ENCODE results near the gene RNF44. TPM values are rescaled to one million over a fixed set of nuclear protein-coding genes. Genes with fewer than 3 reads are reported as not detected.

The RNF44 gene
- total RNA-seq, 3 donors from 2014 or later, result 70.2 to 98.4 (median 77.6) TPM

DNA sequence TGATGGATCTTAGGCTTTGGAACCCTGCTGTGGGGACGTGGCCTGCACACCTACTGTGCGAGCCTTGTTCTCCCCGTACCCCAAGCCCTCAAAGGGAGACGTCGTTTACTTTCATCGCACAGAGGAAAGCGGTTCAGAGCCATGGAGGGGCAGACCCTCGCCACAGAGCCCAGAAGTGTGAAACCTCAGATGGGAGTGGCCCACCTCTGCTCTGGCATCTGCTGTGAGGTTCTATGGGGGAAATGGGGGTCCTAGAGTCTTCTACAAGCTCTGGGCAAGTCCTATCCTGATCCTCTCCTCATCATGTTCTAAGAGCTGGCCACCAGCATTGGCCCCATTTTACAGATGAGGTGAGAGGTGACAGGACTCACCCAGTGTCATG, 3.7 kb upstream of the RNF44 start:
- H3K36me3 ChIP-seq (ENCODE audit: low read depth), result no peaks in the 10 kb centered on the region
- peaks cover 22% of the 10 kb centered on the region for H3K4me1 ChIP-seq (ENCODE audit: low read depth)
- ATAC-seq (no peak), DNase-seq (peak in 2 of 3 donors; percentile 17 to 55)
- H3K9me3 ChIP-seq, result no peaks in the 10 kb centered on the region
- no peak overlapping the region for H3K4me3 ChIP-seq
- intact Hi-C loops (cut with DNase I, micrococcal nuclease), result loop anchor here in 1 of 2 donors (10.0 kb wide), 1 partner anchor 126 kb away; the partner anchor contains the start of gene CLTB
- TF ChIP-seq, protein P1, sequence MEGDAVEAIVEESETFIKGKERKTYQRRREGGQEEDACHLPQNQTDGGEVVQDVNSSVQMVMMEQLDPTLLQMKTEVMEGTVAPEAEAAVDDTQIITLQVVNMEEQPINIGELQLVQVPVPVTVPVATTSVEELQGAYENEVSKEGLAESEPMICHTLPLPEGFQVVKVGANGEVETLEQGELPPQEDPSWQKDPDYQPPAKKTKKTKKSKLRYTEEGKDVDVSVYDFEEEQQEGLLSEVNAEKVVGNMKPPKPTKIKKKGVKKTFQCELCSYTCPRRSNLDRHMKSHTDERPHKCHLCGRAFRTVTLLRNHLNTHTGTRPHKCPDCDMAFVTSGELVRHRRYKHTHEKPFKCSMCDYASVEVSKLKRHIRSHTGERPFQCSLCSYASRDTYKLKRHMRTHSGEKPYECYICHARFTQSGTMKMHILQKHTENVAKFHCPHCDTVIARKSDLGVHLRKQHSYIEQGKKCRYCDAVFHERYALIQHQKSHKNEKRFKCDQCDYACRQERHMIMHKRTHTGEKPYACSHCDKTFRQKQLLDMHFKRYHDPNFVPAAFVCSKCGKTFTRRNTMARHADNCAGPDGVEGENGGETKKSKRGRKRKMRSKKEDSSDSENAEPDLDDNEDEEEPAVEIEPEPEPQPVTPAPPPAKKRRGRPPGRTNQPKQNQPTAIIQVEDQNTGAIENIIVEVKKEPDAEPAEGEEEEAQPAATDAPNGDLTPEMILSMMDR (IDR thresholded peaks at IDR 0.05), result no peak

DNA sequence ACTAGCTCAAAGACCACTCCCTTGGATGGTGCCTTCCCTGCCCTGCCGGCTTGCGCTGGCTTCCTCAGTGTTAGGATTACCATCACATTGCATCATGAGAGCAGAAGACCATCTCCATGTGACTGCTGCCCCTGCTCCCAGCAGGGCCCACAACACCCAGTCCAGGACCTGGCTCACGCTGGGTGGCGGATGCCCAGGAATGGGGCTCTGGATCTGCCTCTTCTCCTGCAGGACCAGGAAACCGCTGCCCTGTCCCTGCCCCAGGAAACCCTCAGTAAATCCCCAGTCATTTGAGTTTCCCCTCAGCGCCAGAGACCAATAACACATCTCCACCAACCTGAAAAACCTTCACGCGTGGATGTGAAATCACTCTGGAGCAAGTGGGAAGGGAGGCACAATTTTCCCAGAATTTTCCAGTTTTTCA, 3.3 kb upstream of the RNF44 start:
- no peaks in the 10 kb centered on the region for H3K9me3 ChIP-seq
- TF ChIP-seq, protein P1 (IDR thresholded peaks at IDR 0.05), result no peak
- no peak for ATAC-seq

DNA sequence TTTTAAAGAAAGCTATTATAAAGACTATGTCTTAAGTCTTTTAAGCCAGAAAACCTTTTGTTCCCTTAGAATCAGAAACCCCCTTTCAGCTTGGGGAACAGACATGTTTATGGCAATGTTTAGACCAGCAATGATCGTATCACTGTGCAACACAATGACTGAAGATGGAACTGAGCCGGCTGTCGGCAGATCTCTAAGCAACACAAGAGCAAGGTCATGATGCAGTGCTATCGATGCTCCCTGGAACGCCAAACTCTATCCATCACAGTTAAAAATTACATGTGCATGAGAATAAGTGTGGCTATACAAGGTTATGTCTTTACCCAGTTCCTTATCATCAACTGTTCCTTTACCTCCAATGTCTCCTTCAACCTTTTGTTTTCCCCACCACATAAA, 1.8 kb upstream of the RNF44 start:
- TF ChIP-seq, protein P1 (IDR thresholded peaks at IDR 0.05), result no peak
- intact Hi-C loops (cut with DNase I, micrococcal nuclease), result no loop called here
- Histone ChIP-seq H3K4me3 (no peak overlapping the region), H3K9me3 (no peaks in the 10 kb centered on the region), H3K4me1 (ENCODE audit: low read depth) (peaks cover 28% of the 10 kb centered on the region), H3K36me3 (ENCODE audit: low read depth) (no peaks in the 10 kb centered on the region)
- DNase-seq, result no peak
- ATAC-seq, result no peak

More for the DNA sequence above, 3.3 kb upstream of the RNF44 start:
- intact Hi-C loops (cut with DNase I, micrococcal nuclease), result loop anchor here in 1 of 2 donors (10.0 kb wide), 1 partner anchor 126 kb away; the partner anchor contains the start of gene CLTB
- Histone ChIP-seq H3K4me1 (ENCODE audit: low read depth) (peaks cover 19% of the 10 kb centered on the region), H3K36me3 (ENCODE audit: low read depth) (no peaks in the 10 kb centered on the region), H3K4me3 (no peak overlapping the region)
- no peak for DNase-seq

DNA sequence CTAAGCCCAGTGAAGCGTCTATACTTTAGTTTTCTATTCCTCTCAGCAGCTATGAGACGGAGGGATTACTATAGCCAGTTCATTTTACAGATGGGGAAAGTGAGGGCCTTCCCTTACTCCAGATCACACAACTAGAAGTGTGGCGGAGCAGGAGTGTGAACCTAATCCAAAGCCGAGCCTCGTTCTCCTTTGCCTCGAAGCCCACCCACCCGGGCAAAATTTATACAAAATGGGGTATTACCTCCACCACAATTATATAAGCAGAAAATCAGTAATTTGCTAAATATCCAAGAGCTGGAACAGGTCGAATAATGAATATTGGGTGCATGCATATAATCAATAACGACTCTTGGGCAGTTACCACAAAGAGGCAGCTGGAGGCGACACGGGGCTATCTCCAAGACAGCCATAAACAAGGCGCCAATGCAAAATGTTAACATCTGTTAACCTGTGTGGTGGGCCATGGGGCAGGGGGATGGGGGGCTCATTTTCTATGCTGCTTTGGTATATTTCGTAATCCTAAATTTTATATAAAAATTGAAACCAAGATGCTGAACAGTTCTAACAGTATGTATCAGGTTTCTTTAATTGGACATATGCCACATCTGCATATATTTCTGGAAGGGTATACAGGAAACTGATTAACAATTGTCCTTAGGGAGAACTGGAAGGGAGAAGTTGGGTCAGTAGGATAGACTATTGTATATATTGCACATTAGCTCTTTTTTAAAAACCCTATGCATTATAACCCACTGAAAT, 1.2 kb upstream of the RNF44 start:
- ATAC-seq, result no peak
- Histone ChIP-seq H3K9me3 (no peaks in the 10 kb centered on the region), H3K4me3 (no peak overlapping the region), H3K4me1 (ENCODE audit: low read depth) (peaks cover 34% of the 10 kb centered on the region), H3K36me3 (ENCODE audit: low read depth) (no peaks in the 10 kb centered on the region)
- DNase-seq, result peak in 1 of 3 donors; percentile 23
- TF ChIP-seq, protein P1 (IDR thresholded peaks at IDR 0.05), result no peak
- intact Hi-C loops (cut with DNase I, micrococcal nuclease), result no loop called here

DNA sequence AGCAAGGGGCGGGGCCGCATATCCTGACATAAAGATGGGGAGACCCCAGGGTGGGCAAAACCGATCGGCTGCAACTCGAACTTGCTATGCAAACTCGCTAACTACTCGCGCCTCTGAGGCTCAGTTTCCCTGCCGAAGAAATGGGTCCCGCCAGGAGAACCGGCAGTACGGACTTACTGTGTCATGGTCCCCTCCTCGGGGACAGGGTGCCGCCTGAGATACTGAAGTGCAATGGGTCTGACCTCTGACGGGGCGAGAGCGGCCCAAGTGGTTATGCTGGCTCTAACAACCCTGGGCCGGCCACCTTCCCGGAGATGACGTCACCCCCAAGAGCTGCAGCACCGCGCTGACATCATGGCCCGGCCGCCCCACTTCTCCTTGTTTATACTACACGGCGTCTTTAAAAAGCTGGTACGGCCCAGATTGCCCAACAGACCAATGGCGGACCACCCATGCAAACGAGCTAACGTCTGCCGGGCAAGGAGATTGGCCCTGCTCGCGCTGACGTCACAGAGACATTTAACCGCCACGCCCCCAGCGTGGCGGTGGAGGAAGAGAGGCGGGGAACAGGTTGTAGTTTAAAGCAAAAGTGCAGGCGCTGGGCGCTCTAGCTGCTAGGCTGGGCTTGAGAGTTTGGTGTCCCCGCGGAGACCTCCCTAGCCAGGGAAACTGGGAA, 490 bp upstream of the RNF44 start:
- Histone ChIP-seq H3K4me3 (peak overlapping the region; percentile 77), H3K36me3 (ENCODE audit: low read depth) (no peaks in the 10 kb centered on the region), H3K4me1 (ENCODE audit: low read depth) (peaks cover 41% of the 10 kb centered on the region), H3K9me3 (no peaks in the 10 kb centered on the region)
- TF ChIP-seq, protein P1 (IDR thresholded peaks at IDR 0.05), result no peak
- DNase-seq, result peak; percentile 97 to 100 (median 99)
- ATAC-seq, result peak; percentile 72
- intact Hi-C loops (cut with DNase I, micrococcal nuclease), result no loop called here

All from mucosa of descending colon (tissue), 3 donors.